GM12865 (cell line): ENCODE results near the gene PFKFB2.
"Not testable (repeated sequence)": the region's sequence is repeated elsewhere in the genome, so short reads cannot be mapped to it uniquely, and the experiment has no call there.

Source experiments
- DNase-seq: peaks from one replicate; pipeline ENCODE4 v3.0.0; 2010; ENCODE audit warnings: low read depth
- H3K4me3 ChIP-seq: 2 replicates; pipeline ENCODE4 v1.5.1; 2011; ENCODE audit warnings: mild to moderate bottlenecking, low read depth, low read length, control low read depth
- TF ChIP-seq, protein P1 (sequence below): IDR thresholded peaks from 2 replicates; pipeline ENCODE4 v1.5.1; 2011; ENCODE audit warnings: low read length, control low read depth, low read depth, inconsistent platforms; ENCODE audit not compliant: insufficient read depth; ENCODE audit errors: missing control alignments

Gene PFKFB2

GRCh38 chr1:207039380-207040180, 13.5 kb upstream of the PFKFB2 start:
- no peak for DNase-seq
- TF ChIP-seq, protein P1, sequence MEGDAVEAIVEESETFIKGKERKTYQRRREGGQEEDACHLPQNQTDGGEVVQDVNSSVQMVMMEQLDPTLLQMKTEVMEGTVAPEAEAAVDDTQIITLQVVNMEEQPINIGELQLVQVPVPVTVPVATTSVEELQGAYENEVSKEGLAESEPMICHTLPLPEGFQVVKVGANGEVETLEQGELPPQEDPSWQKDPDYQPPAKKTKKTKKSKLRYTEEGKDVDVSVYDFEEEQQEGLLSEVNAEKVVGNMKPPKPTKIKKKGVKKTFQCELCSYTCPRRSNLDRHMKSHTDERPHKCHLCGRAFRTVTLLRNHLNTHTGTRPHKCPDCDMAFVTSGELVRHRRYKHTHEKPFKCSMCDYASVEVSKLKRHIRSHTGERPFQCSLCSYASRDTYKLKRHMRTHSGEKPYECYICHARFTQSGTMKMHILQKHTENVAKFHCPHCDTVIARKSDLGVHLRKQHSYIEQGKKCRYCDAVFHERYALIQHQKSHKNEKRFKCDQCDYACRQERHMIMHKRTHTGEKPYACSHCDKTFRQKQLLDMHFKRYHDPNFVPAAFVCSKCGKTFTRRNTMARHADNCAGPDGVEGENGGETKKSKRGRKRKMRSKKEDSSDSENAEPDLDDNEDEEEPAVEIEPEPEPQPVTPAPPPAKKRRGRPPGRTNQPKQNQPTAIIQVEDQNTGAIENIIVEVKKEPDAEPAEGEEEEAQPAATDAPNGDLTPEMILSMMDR: no peak
- no peak overlapping the region for H3K4me3 ChIP-seq

DNA sequence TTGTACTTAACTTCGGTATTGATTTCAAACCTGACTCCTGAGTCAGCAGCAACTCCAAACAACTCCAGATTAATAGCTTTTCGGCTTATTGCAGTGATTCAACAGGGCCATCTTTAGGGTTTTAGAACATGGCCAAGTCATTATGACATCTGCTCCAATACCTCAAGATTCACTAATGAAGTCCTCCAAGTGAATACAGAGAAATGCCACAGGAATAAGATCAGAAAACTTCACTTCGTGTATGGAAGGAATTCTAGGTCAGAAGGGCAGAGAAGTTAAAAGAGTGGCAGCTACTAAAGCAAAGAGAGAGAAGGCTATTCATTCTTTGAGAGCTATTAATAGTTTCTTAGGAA, 12.9 kb upstream of the PFKFB2 start:
- no peak for DNase-seq

DNA sequence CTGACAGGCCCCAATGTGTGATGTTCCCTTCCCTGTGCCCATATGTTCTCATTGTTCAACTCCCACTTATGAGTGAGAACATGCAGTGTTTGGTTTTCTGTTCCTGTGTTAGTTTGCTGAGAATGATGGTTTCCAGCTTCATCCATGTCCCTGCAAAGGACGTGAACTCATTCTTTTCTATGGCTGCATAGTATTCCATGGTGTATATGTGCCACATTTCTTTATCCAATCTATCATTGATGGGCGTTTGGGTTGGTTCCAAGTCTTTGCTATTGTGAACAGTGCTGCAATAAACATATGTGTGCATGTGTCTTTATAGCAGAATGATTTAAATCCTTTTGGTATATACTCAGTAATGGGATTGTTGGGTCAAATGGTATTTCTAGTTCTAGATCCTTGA, 11.7 kb upstream of the PFKFB2 start:
- not testable (repeated sequence) for DNase-seq, H3K4me3 ChIP-seq

More for the DNA sequence above, 12.9 kb upstream of the PFKFB2 start:
- no peak overlapping the region for H3K4me3 ChIP-seq
- TF ChIP-seq, protein P1: no peak

DNA sequence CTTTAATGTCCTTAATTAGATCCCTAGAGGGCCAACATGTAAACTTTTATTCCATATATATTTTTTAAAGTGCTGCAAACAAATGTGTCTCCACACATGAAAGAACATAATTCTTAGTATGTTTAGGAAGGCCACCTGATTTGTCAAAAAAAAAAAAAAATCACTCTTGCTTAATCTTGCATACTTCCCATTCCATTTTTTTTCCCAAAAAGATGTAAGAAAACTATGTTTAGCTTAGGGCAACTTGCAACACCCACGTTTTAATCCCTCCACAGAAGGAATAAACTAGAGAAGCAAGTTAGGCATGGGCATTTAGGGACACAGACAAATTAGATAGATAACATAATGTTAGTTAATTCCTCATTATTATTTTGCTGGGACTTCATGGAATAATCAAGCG, 7.6 kb upstream of the PFKFB2 start:
- H3K4me3 ChIP-seq: no peak overlapping the region
- TF ChIP-seq, protein P1: no peak
- no peak for DNase-seq

DNA sequence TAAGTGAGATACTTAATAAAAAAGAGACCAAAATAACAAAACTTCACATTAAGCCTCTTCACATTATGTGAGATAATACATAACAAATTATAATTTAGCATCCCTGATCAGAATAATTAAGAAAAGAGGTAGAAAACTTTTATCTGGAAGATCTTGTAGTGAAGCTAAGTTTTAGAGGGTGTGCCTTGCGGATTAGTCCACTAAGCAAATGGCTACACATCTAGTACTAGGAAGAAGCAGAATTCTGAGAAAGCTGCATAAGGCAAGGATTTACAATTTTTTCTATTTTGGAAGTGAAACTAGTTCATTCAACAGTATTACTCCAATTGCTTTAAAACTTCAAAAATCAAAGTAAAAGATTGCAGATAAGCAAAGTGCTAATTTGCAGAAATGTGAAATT, 5.6 kb upstream of the PFKFB2 start:
- no peak for DNase-seq

DNA sequence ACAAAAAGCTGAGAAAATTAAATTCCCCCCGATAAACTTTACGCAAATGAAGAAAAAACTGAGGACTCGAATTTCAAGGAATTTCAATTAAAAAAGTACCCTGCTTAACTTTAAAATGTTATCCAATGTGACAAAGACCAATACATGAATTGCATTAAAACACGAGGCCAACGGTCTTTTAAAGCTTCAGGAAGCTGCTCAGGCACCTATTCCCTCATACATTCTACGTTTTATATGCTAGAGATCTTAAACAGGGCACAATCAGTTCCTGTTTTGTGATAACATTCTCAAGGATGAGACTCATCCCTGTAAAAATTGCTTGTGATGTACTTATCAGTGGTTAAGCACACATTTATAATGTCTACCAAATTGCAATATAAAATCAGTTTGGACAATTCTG, 5.0 kb upstream of the PFKFB2 start:
- TF ChIP-seq, protein P1: no peak
- H3K4me3 ChIP-seq: no peak overlapping the region
- DNase-seq: no peak

More for the DNA sequence above, 5.6 kb upstream of the PFKFB2 start:
- no peak overlapping the region for H3K4me3 ChIP-seq
- TF ChIP-seq, protein P1: no peak

- DNase-seq: no peak
- H3K4me3 ChIP-seq: no peak overlapping the region
- TF ChIP-seq, protein P1: no peak
Measured at GRCh38 chr1:207049054-207049453, 4.0 kb upstream of the PFKFB2 start.
